GM23338 (cell line): Measurements from ENCODE around the gene NPM3. TPM values are rescaled to one million over a fixed set of nuclear protein-coding genes. Genes with fewer than 3 reads are reported as not detected.
A peak's percentile ranks its signal among the peaks of the same experiment; 100 is the strongest.
"Not testable (repeated sequence)": the region's sequence is repeated elsewhere in the genome, so short reads cannot be mapped to it uniquely, and the experiment has no call there.

Experiments
- ATAC-seq: fragments of 200-7000 bp; cut with Tn5 transposase; 3 replicates; pipeline ENCODE4 v1.9.1; 2020
- DNase-seq: peaks from one replicate; pipeline ENCODE4 v3.0.0-alpha.2; 2015; ENCODE audit warnings: low spot score
- H2AFZ ChIP-seq: fragments of 200-600 bp; sonication (generic); 2 replicates; pipeline ENCODE4 v1.8.0; 2016; ENCODE audit warnings: antibody characterized with exemption, mild to moderate bottlenecking, moderate library complexity
- H3F3A ChIP-seq: fragments of 200-600 bp; sonication (generic); replicated peaks from 2 replicates; pipeline ENCODE4 v1.8.0; 2017; ENCODE audit warnings: antibody characterized with exemption, mixed run types, low read depth
- H3K27ac ChIP-seq: fragments of 200-600 bp; sonication (generic); 2 replicates; pipeline ENCODE4 v1.6.1; 2016; ENCODE audit warnings: low read depth
- H3K27me3 ChIP-seq: fragments of 200-600 bp; sonication (generic); 2 replicates; pipeline ENCODE4 v1.8.0; 2016; ENCODE audit warnings: mild to moderate bottlenecking, mixed run types, moderate library complexity; ENCODE audit not compliant: insufficient read depth
- H3K36me3 ChIP-seq: fragments of 200-600 bp; sonication (generic); 2 replicates; pipeline ENCODE4 v1.8.0; 2016; ENCODE audit warnings: mild to moderate bottlenecking; ENCODE audit not compliant: insufficient read depth
- H3K4me1 ChIP-seq: fragments of 200-600 bp; sonication (generic); 2 replicates; pipeline ENCODE4 v1.8.0; 2016; ENCODE audit warnings: mild to moderate bottlenecking, moderate library complexity; ENCODE audit not compliant: insufficient read depth
- H3K4me2 ChIP-seq: fragments of 200-600 bp; sonication (generic); 2 replicates; pipeline ENCODE4 v1.7.1; 2017; ENCODE audit warnings: mixed run types
- H3K4me3 ChIP-seq: fragments of 200-600 bp; sonication (generic); 2 replicates; pipeline ENCODE4 v1.6.1; 2016; ENCODE audit warnings: mixed run types
- H3K79me2 ChIP-seq: fragments of 200-600 bp; sonication (generic); replicated peaks from 2 replicates; pipeline ENCODE4 v1.8.0; 2017; ENCODE audit warnings: mild to moderate bottlenecking; ENCODE audit not compliant: insufficient read depth
- H3K9me2 ChIP-seq: fragments of 200-600 bp; sonication (generic); 2 replicates; pipeline ENCODE4 v1.8.0; 2017; ENCODE audit not compliant: insufficient read depth
- H4K20me1 ChIP-seq: fragments of 200-600 bp; sonication (generic); replicated peaks from 2 replicates; pipeline ENCODE4 v1.8.0; 2017; ENCODE audit warnings: mild to moderate bottlenecking; ENCODE audit not compliant: insufficient read depth
- H3K27ac Mint-ChIP-seq: 2 replicates; pipeline ENCODE4 v1.8.0; 2020; ENCODE audit warnings: inconsistent platforms, mild to moderate bottlenecking, moderate library complexity, mixed read lengths
- H3K27me3 Mint-ChIP-seq: 3 replicates; pipeline ENCODE4 v1.8.0; 2022; ENCODE audit warnings: low read depth, mild to moderate bottlenecking, moderate library complexity, mixed read lengths, inconsistent platforms; ENCODE audit not compliant: insufficient read depth, poor library complexity
- H3K36me3 Mint-ChIP-seq: 3 replicates; pipeline ENCODE4 v1.8.0; 2021; ENCODE audit warnings: low read depth, mild to moderate bottlenecking, inconsistent platforms, moderate library complexity, mixed read lengths
- H3K4me1 Mint-ChIP-seq: 3 replicates; pipeline ENCODE4 v1.8.0; 2020; ENCODE audit warnings: mild to moderate bottlenecking, inconsistent platforms, mixed read lengths
- H3K4me3 Mint-ChIP-seq: 3 replicates; pipeline ENCODE4 v1.8.0; 2021; ENCODE audit warnings: moderate library complexity, mild to moderate bottlenecking, inconsistent platforms, mixed read lengths
- H3K9me3 Mint-ChIP-seq: 3 replicates; pipeline ENCODE4 v1.8.0; 2020; ENCODE audit warnings: moderate library complexity, mild to moderate bottlenecking, inconsistent platforms, mixed read lengths
- CREB1 ChIP-seq: fragments of 250-450 bp; sonication (Bioruptor Pico); IDR thresholded peaks from 2 replicates; pipeline ENCODE4 v1.5.0; 2020; ENCODE audit warnings: low read depth, mild to moderate bottlenecking, moderate library complexity
- EZH2 ChIP-seq: fragments of 200-600 bp; sonication (generic); IDR thresholded peaks from one replicate; pipeline ENCODE4 v1.8.0; 2017; ENCODE audit warnings: antibody characterized with exemption, mild to moderate bottlenecking, low read depth; ENCODE audit not compliant: unreplicated experiment
- NANOG ChIP-seq: IDR thresholded peaks from 2 replicates; pipeline ENCODE4 v1.6.1; 2016; ENCODE audit warnings: antibody characterized with exemption, borderline replicate concordance
- POLR2AphosphoS5 ChIP-seq: IDR thresholded peaks from 2 replicates; pipeline ENCODE4 v1.6.1; 2016; ENCODE audit warnings: antibody characterized with exemption, low read depth
- ZNF114 ChIP-seq: fragments of 250-450 bp; sonication (Bioruptor Pico); IDR thresholded peaks from 2 replicates; pipeline ENCODE4 v1.5.0; 2020; ENCODE audit warnings: mild to moderate bottlenecking, moderate library complexity
- ZNF331 ChIP-seq: fragments of 250-450 bp; sonication (Bioruptor Pico); IDR thresholded peaks from 2 replicates; pipeline ENCODE4 v1.5.0; 2020; ENCODE audit warnings: low read depth, mild to moderate bottlenecking, moderate library complexity
- ZNF462 ChIP-seq: fragments of 250-450 bp; sonication (Bioruptor Pico); IDR thresholded peaks from 2 replicates; pipeline ENCODE4 v1.5.0; 2020; ENCODE audit warnings: mild to moderate bottlenecking, moderate library complexity
- polyA plus RNA-seq: library from polyadenylated mRNA; unstranded; fragments of >200 nt; fragmentation: Nextera tagmentation; extraction: Ambion mirVana; gene quantifications from 2 replicates; pipeline ENCODE4 v1.2.1, GENCODE V29; 2016
- total RNA-seq: library from RNA; depleted of rRNA; stranded (reverse); fragments of >200 nt; shearing (Covaris generic); gene quantifications from 2 replicates; pipeline ENCODE4 v1.2.3, GENCODE V29; 2014
- TF ChIP-seq, protein P1 (sequence below), 2 experiments: fragments of 200-600 bp in 1 of 2; sonication (generic) in 1 of 2; conservative IDR thresholded peaks; 2 replicates each; pipeline versions ENCODE4 v1.5.1 to v1.6.1; 2016 to 2017; ENCODE audit warnings: antibody characterized with exemption in 2 of 2, low read depth in 2 of 2, mild to moderate bottlenecking in 2 of 2, moderate library complexity in 1 of 2
- TF ChIP-seq, protein P2 (sequence below): IDR thresholded peaks from one replicate; pipeline ENCODE4 v1.6.1; 2018; ENCODE audit warnings: antibody characterized with exemption; ENCODE audit not compliant: unreplicated experiment
- TF ChIP-seq, protein P3 (sequence below): IDR thresholded peaks from 2 replicates; pipeline ENCODE4 v1.6.1; 2016; ENCODE audit warnings: antibody characterized with exemption

NPM3 gene
- total and polyA plus RNA-seq, 2 experiments from 2014 or later = 31.5 to 258 TPM

DNA sequence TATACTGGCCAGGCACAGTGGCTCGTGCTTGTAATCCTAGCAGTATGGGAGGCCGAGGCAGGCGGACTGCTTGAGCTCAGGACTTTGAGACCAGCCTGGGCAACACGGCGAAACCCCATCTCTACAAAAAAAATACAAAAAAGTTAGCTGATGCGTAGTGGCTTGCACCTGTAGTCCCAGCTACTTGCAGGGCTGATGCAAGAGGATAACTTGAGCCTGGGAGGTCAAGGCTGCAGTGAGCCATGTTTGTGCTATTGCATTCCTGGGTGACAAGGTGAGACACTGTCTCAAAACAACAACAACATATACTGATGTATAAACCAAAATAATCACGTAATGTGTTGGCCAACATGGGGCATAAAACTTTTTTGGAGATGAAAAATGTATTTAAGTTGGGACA, 6.4 kb upstream of the NPM3 start:
- Histone ChIP-seq H4K20me1 (peaks cover 23% of the 10 kb centered on the region), H2AFZ (no peak overlapping the region), H3K4me3 (no peak overlapping the region), H3F3A (peaks cover 7% of the 10 kb centered on the region), H3K4me2 (no peak overlapping the region), H3K79me2 (peaks cover 10% of the 10 kb centered on the region), H3K27me3 (no peaks in the 10 kb centered on the region), H3K4me1 (no peaks in the 10 kb centered on the region), H3K9me2 (no peaks in the 10 kb centered on the region), H3K27ac (peak overlapping the region; percentile 63; the same call in 1 of the 2 replicates), H3K36me3 (peaks cover 68% of the 10 kb centered on the region)
- Mint-ChIP-seq H3K27ac (peak overlapping the region; percentile 78), H3K36me3 (peaks cover 80% of the 10 kb centered on the region), H3K9me3 (no peaks in the 10 kb centered on the region), H3K4me1 (no peaks in the 10 kb centered on the region; the same call in 2 of the 3 replicates), H3K27me3 (peaks cover 4% of the 10 kb centered on the region), H3K4me3 (no peak overlapping the region)
- no peak for DNase-seq
- TF ChIP-seq NANOG (no peak), ZNF462 (CRISPR knock-in tag) (no peak), CREB1 (no peak), POLR2AphosphoS5 (no peak), ZNF114 (CRISPR knock-in tag) (no peak), EZH2 (no peak), ZNF331 (no peak)
- TF ChIP-seq, protein P1, sequence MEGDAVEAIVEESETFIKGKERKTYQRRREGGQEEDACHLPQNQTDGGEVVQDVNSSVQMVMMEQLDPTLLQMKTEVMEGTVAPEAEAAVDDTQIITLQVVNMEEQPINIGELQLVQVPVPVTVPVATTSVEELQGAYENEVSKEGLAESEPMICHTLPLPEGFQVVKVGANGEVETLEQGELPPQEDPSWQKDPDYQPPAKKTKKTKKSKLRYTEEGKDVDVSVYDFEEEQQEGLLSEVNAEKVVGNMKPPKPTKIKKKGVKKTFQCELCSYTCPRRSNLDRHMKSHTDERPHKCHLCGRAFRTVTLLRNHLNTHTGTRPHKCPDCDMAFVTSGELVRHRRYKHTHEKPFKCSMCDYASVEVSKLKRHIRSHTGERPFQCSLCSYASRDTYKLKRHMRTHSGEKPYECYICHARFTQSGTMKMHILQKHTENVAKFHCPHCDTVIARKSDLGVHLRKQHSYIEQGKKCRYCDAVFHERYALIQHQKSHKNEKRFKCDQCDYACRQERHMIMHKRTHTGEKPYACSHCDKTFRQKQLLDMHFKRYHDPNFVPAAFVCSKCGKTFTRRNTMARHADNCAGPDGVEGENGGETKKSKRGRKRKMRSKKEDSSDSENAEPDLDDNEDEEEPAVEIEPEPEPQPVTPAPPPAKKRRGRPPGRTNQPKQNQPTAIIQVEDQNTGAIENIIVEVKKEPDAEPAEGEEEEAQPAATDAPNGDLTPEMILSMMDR (conservative IDR thresholded peaks at IDR 0.05; ENCODE audit: low read depth in 2 of 2) = no peak
- TF ChIP-seq, protein P2, sequence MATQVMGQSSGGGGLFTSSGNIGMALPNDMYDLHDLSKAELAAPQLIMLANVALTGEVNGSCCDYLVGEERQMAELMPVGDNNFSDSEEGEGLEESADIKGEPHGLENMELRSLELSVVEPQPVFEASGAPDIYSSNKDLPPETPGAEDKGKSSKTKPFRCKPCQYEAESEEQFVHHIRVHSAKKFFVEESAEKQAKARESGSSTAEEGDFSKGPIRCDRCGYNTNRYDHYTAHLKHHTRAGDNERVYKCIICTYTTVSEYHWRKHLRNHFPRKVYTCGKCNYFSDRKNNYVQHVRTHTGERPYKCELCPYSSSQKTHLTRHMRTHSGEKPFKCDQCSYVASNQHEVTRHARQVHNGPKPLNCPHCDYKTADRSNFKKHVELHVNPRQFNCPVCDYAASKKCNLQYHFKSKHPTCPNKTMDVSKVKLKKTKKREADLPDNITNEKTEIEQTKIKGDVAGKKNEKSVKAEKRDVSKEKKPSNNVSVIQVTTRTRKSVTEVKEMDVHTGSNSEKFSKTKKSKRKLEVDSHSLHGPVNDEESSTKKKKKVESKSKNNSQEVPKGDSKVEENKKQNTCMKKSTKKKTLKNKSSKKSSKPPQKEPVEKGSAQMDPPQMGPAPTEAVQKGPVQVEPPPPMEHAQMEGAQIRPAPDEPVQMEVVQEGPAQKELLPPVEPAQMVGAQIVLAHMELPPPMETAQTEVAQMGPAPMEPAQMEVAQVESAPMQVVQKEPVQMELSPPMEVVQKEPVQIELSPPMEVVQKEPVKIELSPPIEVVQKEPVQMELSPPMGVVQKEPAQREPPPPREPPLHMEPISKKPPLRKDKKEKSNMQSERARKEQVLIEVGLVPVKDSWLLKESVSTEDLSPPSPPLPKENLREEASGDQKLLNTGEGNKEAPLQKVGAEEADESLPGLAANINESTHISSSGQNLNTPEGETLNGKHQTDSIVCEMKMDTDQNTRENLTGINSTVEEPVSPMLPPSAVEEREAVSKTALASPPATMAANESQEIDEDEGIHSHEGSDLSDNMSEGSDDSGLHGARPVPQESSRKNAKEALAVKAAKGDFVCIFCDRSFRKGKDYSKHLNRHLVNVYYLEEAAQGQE = no peak
- TF ChIP-seq, protein P3, sequence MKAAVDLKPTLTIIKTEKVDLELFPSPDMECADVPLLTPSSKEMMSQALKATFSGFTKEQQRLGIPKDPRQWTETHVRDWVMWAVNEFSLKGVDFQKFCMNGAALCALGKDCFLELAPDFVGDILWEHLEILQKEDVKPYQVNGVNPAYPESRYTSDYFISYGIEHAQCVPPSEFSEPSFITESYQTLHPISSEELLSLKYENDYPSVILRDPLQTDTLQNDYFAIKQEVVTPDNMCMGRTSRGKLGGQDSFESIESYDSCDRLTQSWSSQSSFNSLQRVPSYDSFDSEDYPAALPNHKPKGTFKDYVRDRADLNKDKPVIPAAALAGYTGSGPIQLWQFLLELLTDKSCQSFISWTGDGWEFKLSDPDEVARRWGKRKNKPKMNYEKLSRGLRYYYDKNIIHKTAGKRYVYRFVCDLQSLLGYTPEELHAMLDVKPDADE = no peak
- no peak for ATAC-seq

GRCh38 chr10:101789231-101789630, 6.0 kb upstream of the NPM3 start:
- peak overlapping the region; percentile 63; the same call in 1 of the 2 replicates for H3K27ac ChIP-seq
- not testable (repeated sequence) for H3K4me1 ChIP-seq, ATAC-seq, H3K27me3 Mint-ChIP-seq, H3K4me1 Mint-ChIP-seq, DNase-seq, H2AFZ ChIP-seq, H3K9me2 ChIP-seq, H3K4me3 Mint-ChIP-seq, H3K4me3 ChIP-seq, H3K4me2 ChIP-seq, H3K27me3 ChIP-seq, H3K9me3 Mint-ChIP-seq
- H3F3A ChIP-seq = peaks cover 11% of the 10 kb centered on the region
- peaks cover 26% of the 10 kb centered on the region for H4K20me1 ChIP-seq
- H3K36me3 ChIP-seq = peaks cover 65% of the 10 kb centered on the region
- peaks cover 10% of the 10 kb centered on the region for H3K79me2 ChIP-seq
- Mint-ChIP-seq H3K27ac (peak overlapping the region; percentile 78; the same call in 1 of the 2 replicates), H3K36me3 (peaks cover 76% of the 10 kb centered on the region)
